ENCODE data around the gene APOE.
"Not testable (repeated sequence)": the region's sequence is repeated elsewhere in the genome, so short reads cannot be mapped to it uniquely, and the experiment has no call there.

Gene APOE

DNA sequence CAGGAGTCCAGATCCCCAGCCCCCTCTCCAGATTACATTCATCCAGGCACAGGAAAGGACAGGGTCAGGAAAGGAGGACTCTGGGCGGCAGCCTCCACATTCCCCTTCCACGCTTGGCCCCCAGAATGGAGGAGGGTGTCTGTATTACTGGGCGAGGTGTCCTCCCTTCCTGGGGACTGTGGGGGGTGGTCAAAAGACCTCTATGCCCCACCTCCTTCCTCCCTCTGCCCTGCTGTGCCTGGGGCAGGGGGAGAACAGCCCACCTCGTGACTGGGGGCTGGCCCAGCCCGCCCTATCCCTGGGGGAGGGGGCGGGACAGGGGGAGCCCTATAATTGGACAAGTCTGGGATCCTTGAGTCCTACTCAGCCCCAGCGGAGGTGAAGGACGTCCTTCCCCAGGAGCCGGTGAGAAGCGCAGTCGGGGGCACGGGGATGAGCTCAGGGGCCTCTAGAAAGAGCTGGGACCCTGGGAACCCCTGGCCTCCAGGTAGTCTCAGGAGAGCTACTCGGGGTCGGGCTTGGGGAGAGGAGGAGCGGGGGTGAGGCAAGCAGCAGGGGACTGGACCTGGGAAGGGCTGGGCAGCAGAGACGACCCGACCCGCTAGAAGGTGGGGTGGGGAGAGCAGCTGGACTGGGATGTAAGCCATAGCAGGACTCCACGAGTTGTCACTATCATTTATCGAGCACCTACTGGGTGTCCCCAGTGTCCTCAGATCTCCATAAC is at the start of gene APOE:
TSS of gene APOE (plus strand) at position 360 of the 724 bp plus-strand sequence. CDS start 829 bp downstream, outside the sequence.
- no peak for DNase-seq

DNA sequence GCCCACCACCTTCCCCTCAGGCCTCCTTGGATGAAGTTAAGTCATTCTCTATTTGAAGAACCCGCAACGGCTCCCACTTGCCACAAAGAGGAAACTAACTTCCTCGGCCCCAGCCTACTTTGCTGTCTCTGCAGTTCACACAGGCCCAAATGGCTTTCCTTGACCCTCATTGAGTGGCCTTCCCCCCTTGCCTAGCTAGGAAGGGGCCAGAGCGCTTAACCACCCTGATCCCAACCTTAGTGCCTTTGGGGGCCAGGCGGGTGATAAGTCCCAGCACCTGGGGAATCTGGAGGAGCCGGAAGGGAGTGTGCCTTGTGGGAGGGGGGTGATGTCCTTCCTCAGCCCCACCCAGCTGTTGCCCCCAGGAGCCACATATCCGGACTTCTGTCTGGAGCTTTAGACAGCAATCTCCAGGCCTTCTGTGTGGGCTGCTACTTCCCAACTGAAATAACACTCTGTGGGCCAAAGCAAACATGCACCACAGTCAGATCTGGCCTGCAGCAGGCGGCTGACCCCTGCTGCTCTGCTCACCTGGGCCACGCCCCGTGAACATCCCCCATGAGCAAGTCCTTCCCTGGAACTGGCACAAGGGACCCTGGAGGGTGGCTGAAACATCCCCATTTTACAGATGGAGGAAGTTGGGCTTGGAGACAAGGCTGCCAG is 49.0 kb upstream of the APOE start:
- no peak for DNase-seq

DNA sequence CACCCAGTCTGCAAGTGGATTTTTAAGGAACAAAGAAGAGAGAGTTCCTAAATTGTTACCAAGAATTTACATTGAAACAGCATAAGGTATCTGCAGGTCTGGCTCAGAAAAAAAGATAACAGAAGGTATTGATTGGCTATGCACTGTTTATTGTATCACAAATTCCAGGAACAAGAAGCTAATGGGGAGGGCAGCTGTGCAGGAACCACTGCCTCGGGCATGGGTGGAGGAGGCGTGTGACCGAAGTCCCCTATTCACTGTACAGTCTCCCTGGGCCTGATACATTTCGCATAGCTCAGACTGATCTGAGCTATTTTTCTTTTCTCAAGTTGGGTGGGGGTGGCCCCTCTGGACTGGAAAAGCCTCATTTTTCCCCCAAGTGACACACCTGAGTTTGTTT is 47.8 kb upstream of the APOE start:
- no peak for DNase-seq

DNA sequence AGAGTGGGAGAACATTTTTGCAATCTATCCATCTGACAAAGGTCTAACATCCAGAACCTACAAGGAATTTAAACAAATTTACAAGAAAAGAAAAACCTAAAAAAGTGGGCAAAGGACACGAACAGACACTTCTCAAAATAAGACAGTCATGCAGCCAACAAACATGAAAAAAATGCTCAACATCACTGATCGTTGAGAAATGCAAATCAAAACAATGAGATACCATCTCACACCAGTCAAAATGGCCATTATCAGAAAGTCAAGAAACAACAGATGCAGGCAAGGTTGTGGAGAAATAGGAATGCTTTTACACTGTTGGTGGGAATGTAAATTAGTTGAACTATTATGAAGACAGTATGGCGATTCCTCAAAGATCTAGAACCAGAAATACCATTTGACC is 44.0 kb upstream of the APOE start:
- DNase-seq, result not testable (repeated sequence)

DNA sequence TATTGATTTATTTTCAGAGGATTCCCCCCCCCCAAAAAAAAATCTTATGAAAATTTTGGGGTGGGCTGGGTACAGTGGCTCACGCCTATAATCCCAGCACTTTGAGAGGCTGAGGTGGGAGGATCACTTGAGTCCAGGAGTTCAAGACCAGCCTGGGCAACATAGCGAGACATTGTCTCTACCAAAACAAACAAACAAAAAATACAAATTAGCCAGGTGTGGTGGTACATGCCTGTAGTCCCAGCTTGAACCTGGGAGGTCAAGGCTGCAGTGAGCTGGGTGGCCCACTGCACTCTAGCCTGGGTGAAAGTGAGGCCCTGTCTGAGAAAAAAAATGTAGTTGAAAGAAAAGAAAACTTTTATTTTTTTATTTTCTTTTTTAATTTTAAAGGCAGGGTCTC is 41.6 kb upstream of the APOE start:
- DNase-seq, result no peak

DNA sequence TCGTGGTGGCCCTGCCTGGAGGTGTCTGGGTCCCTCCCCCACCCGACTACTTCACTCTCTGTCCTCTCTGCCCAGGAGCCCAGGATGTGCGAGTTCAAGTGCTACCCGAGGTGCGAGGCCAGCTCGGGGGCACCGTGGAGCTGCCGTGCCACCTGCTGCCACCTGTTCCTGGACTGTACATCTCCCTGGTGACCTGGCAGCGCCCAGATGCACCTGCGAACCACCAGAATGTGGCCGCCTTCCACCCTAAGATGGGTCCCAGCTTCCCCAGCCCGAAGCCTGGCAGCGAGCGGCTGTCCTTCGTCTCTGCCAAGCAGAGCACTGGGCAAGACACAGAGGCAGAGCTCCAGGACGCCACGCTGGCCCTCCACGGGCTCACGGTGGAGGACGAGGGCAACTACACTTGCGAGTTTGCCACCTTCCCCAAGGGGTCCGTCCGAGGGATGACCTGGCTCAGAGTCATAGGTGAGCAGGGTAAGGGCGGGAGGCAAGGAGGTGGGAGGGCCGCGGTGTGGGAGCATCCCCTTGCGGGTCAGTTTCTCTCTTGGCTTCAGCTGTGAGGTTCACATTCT is 40.3 kb upstream of the APOE start:
- DNase-seq, result no peak

DNA sequence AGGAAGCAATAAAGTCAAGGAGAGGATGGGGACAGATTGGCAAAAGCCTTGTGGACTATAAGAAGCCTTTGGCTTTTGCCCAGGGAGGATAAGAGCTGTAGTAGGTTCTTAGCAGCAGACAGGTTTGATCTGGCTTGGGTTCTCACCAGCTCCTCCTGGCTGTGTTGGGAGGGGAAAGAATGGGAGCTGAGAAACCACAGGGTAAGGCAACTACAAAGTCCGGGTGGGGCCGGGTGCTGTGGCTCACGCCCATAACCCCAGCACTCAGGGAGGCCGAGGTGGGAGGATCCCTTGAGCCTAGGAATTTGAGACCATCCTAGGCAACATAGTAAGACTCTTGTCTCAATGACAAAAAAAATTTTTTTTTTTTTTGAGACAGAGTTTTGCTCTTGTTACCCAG is 38.9 kb upstream of the APOE start:
- DNase-seq, result no peak

DNA sequence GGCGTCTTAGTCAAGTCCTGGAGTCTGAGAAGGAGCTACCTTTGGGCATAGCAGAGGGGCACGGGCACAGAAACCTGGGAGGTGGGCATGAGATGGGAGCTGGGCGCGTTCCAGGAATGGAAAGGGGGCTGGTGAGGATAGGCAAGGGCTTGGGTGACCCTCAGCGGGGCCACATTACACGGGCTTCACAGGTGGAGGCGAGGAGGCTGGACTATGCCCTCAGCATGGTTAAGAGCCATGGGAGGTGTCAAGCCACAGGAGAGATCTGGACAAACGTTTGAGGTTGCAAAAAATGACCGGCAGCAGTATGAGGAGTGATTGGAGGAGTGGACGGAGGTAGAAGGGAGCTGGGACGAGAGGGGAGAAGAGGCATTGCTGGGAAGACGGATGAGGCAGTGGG is 38.0 kb upstream of the APOE start:
- no peak for DNase-seq

DNA sequence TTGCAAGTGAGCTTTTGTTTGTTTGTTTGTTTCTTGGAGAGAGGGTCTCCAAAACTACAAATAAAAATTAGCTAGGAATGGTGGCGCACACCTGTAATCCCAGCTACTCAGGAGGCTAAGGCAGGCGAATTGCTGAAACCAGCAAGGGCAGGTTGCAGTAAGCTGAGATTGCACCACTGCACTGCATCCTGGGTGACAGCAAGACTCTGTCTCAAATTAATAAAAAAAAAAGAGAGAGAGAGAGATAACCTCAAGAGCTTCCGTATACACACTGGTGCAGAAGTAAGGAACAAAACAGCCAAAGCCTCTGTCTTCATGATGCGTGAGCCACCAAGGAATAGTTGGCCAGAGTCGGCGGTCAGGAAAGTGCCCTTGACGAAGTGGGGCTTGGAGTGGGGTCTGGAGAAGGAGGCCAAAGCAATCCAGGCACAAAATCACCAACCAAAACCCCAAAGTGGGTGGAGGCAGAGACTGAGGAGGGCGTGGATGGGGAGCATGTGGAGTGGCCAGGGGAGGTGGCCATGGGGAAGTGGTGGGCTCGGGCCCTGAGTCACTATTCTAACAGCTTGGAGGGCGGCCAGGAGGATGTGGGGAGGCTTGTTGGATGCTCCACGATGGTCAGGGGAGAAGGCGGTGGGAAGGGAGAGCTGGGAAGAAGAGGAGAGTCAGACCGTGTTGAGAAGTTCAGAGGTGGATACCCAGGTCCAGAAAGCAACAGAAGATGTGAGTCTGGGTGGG is 35.7 kb upstream of the APOE start:
- DNase-seq, result no peak

DNA sequence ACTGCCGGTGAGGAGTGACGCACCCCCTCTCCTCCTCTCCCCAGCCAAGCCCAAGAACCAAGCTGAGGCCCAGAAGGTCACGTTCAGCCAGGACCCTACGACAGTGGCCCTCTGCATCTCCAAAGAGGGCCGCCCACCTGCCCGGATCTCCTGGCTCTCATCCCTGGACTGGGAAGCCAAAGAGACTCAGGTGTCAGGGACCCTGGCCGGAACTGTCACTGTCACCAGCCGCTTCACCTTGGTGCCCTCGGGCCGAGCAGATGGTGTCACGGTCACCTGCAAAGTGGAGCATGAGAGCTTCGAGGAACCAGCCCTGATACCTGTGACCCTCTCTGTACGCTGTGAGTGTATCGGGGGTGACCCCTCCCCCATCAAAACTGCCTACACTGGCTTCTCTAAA is 33.8 kb upstream of the APOE start:
- DNase-seq, result no peak

DNA sequence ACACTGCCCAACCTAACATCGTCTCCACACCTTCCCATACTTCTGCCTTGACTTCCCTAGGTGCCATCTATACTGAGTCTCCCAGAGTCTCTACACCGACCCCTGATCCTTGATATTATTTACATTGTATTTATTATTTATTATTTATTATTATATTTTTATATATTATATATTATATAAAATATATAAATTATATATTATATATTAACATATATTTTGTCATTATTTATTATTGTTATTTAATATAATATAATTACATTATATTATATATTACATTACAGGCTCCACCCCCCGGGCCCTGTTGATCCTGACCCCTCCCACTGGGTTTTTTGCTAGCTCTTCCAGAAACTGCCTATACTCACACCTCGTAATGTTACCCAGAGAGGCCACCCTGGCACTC is 32.9 kb upstream of the APOE start:
- no peak for DNase-seq

DNA sequence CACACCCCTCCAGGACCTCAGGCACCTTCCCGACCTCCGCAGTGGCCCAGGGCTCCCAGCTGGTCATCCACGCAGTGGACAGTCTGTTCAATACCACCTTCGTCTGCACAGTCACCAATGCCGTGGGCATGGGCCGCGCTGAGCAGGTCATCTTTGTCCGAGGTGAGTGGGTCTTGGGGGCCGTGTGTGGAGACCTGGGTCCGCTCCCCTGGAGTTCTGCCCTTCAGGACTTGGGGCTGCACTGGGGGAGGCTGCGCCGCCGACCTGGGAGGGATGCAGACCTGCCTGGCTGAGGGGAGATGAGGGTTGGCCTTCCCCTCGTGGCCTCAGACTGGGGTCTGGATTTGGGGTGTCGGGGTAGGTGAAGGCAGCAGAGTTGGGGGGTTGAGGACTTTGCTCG is 31.3 kb upstream of the APOE start:
- no peak for DNase-seq

DNA sequence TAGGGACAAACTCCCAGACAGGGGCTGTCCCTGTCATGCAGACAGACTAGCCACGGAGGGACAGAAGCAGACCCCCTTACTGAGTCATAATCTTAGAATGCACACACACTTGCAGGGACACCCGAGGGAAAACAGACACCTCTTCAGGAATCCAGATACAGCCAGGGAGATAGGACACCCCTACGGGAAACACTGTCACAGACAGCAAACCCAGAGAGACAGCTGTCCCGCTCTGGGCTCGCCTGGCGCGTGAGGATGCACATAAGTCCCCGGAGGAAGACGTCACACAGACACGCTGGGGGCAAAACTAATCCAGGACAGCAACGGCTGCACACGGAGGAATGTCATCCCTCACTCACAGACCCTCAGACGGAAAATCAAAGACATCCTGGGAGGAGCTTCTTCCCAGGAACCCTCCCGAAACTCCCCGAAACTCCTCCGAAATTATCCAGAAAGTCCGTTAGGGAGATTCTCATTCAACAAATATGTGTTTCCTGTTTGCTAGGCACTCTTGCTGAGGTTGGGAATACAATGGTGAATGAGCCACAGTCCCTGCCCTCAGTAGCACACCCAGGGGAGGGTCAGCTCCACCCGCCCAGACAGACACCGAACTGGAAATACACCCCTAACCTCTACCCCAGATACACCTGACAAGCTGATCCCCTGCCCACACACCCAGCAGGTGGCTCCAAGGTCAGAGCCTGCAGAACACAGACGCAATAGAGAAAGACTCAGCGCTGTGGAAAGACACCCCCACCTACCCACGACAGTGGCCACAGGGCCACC is 29.7 kb upstream of the APOE start:
- no peak for DNase-seq

DNA sequence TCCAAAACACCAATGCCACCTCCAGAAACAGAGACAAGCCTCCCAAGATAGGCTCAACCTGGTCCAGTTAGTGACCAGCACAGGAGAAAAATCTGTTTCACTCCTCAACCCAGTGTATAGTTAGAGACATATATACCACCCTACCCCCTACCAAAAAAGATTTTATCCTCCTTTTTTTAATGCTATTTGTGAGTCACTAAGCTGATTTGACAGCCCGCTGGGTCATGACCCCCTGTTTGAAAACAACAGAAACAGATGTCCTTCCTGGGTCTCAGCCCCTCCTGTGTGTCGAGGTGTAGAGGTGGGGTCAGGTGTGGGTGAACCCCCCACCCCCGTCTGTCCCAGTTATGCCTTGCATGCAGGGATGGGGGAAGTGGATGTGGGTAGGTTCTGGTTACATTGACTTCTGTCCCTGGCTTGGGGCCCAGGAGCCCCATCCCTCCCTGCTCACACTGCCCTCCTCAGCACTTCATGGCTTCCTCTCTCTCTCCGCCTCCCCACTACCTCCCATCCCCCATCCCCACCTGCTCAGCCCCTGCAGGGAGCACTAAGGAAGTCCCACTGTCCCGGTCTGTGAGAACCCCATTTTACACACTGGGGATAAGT is 28.6 kb upstream of the APOE start:
- DNase-seq, result no peak

DNA sequence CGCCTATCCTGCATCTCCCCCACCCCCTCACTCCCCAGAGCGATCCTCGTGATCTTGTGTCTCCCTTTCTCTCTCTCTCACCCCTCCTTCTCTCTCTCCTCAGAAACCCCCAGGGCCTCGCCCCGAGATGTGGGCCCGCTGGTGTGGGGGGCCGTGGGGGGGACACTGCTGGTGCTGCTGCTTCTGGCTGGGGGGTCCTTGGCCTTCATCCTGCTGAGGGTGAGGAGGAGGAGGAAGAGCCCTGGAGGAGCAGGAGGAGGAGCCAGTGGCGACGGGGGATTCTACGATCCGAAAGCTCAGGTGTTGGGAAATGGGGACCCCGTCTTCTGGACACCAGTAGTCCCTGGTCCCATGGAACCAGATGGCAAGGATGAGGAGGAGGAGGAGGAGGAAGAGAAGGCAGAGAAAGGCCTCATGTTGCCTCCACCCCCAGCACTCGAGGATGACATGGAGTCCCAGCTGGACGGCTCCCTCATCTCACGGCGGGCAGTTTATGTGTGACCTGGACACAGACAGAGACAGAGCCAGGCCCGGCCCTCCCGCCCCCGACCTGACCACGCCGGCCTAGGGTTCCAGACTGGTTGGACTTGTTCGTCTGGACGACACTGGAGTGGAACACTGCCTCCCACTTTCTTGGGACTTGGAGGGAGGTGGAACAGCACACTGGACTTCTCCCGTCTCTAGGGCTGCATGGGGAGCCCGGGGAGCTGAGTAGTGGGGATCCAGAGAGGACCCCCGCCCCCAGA is 27.3 kb upstream of the APOE start:
- no peak for DNase-seq

DNA sequence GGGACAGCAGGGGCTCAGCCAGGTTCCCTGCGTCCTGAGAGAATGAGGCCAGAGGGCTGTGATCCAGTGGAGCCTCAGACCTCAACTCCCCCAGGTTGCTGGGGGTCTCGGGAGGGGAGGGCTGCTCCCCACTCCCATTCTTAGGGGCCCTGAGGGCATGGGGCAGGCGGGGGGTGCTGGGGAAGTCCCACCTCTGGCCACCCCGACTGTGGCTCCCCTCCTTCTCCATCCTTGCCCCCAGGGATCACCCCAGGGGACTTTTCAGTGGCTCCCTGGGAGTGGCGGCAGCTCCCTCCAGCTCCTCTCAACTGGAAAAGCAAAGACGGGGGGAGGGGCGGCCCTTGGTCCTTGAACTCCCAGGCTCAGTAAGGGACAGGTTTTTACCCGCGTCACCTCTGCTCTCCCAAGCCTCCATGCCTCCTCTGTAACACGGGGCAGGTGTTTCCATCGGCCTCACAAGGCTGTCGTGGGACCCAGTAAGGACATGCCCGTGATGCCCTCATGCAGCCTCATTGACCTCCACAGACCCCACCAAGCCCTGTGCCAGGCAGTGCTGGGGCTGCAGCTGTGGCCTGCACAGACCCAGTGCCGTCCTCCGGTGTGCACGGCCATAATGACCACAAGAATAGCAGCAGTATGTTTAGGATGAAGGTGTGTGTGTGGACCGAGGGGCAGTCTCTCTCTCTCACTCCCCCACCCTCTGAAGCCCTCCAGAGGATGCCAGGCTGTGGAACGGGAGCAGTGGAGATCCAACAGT is 26.1 kb upstream of the APOE start:
- DNase-seq, result no peak

DNA sequence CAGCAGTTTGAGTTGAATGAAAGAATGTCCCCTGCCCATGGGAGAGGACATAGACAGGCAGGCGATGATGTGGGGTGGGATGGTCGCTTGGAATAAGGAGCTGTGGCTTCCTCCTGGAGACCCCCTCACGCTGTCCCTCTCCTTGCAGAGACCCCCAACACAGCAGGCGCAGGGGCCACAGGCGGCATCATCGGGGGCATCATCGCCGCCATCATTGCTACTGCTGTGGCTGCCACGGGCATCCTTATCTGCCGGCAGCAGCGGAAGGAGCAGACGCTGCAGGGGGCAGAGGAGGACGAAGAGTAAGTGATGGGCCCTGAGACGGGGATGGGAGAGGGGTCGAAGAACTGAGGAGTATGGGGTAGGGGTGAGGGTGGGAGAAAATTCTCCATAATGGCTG is 23.5 kb upstream of the APOE start:
- DNase-seq, result no peak

DNA sequence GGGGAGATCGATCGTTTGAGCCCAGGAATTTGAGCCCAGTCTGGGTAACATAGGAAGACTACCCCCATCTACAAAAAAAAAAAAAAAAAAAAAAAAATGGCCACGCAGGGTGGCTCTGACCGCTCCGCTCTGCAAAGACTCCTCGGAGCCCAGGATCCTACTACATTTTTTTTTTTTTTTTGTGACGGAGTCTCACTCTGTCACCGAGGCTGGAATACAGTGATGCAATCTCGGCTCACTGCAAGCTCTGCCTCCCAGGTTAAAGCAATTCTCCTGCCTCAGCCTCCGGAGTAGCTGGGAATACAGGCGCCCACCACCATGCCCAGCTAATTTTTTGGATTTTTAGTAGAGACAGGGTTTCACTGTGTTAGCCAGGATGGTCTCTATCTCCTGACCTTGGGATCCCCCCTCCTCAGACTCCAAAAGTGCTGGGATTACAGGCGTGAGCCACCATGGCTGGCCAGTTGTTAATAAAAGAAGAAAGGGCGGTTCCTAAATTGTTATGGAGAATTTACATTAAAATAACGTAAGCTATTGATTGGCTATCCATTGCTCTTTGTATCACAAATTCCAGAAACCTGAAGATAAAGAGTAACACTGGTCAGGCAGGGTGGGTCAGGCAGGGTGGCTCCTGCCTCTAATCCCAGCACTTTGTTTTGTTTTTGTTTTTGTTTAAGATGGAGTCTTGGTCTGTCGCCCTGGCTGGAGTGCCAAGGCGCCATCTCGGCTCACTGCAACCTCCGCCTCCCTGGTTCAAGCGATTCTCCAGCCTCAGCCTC is 22.8 kb upstream of the APOE start:
- not testable (repeated sequence) for DNase-seq

DNA sequence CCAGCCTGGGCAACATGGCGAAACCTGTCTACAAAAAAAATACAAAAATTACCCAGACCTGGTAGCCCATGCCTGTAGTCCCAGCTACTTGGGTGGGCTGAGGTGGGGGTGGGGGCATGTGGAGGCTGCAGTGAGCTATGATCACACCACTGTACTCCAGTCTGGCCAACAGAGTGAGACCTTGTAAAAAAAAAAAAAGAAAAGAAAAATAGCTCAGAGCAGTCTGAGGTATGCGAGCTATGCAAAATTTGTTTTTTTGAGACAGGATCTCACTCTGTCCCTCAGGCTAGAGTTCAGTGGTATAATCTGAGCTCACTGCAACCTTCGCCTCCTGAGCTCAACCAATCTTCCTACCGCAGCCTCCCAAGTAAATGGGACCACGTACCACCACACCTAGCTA is 21.7 kb upstream of the APOE start:
- no peak for DNase-seq

DNA sequence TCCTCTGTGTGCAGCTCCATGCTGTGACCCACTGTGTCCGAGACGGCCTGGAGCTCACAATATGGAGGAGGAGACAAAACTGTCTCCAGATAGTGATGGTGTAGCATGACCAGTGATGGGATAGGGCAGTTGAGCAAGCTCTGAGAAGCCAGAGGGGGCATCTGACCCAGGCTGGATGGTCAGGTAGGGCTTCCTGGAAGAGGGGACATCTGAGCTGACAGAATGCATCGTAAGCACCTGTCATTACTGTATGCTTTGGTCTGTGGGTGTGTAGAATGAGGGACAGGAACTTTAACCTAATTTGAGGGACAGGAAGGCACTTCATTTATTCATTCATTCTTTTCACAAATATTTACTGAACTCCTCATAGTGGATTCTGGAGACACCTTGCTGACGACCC is 21.0 kb upstream of the APOE start:
- DNase-seq, result no peak
